ENCODE results near the gene CDT1.
"Not testable (repeated sequence)": the region's sequence is repeated elsewhere in the genome, so short reads cannot be mapped to it uniquely, and the experiment has no call there.

Gene CDT1

DNA sequence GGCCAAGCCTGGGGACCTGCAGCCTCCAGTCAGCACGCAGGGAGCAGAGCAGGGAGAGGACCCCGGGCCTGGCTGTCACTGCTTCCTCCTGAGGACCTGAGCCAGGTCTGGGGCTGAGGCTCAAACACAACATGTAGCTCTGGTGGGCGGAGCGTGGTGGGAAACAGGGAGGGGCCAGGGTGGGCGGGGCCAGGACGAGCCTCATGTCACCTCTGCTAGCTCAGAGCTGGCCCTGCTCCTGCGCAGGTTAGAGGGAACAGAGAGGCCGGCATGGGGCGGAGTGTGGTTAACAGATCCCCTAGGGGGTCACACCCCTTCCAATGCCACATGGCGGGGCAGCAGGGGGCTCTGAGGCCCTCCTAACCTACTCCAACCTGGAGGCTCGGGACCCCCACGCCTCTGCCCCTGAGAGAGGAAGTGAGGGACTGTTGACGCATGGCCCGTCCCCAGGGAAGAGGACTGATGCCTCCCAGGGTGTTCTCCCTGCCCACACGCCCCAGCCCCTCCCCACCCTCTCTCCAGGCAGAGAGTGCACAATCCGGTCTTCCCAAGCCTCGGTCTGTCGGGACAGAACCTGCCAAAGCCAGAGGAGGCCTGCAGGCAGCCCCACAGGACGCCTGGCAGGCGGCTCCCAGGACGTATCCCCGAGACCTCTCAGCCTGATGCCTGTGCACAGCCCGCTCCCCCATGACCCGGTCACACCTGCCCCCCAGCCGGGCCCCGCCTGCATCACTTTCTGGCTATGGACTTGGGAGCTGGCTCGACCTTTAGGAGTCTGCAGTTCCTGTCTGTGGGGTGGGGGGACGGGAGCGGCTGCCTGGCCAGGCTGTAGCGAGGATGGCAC is 33.8 kb upstream of the CDT1 start:
- Histone ChIP-seq H3K9me3 (ENCODE audit: control insufficient read depth, low read length) (no peaks in the 10 kb centered on the region), H3K4me1 (ENCODE audit: control insufficient read depth, insufficient read depth, low read length, poor library complexity, severe bottlenecking) (peaks cover 71% of the 10 kb centered on the region), H3K4me3 (ENCODE audit: extremely low read depth, insufficient read depth, low read length, poor library complexity, severe bottlenecking) (no peak overlapping the region), H3K36me3 (ENCODE audit: control insufficient read depth, insufficient read depth, low read length) (peaks cover 3% of the 10 kb centered on the region), H3K27ac (ENCODE audit: low read depth, low read length, severe bottlenecking) (peak overlapping the region; percentile 53)
- 22 to 34% methylated on average over 19 to 25 of the region's 30 CpGs for WGBS, 2 experiments (ENCODE audit: insufficient coverage in 2 of 2)

- H3K4me3 ChIP-seq (ENCODE audit: extremely low read depth, insufficient read depth, low read length, poor library complexity, severe bottlenecking) = no peak overlapping the region
- peak overlapping the region; percentile 53 for H3K27ac ChIP-seq (ENCODE audit: low read depth, low read length, severe bottlenecking)
- no peaks in the 10 kb centered on the region for H3K9me3 ChIP-seq (ENCODE audit: control insufficient read depth, low read length)
- peaks cover 68% of the 10 kb centered on the region for H3K4me1 ChIP-seq (ENCODE audit: control insufficient read depth, insufficient read depth, low read length, poor library complexity, severe bottlenecking)
- 24% methylated on average over 39 to 41 of the region's 41 CpGs for WGBS, 2 experiments (ENCODE audit: insufficient coverage in 2 of 2)
- peaks cover 3% of the 10 kb centered on the region for H3K36me3 ChIP-seq (ENCODE audit: control insufficient read depth, insufficient read depth, low read length)
Observed at GRCh38 chr16:88770461-88771293, 32.9 kb upstream of the CDT1 start.

DNA sequence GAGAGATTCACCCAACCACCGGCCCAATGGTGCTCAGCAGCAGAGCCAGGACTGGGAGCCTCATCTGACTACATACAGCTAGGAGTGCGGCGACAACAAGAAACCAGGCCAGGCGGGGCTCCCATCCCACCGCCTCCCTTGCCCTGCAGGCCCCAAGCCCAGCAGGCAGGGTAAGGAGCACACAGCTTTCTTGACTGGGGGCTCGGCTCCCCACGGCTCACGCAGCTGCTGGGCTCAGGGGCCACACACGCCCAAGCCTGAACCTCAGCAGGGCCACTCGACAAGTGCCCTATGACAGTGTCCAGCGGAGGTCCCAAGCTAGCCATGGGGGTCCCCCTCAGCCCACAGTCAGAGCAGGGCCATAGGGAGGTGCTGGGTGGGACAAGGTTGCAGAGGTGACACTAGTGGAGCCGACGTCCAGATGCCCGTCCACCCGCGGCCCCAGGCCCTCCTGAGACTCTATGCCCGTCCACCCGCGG is 32.3 kb upstream of the CDT1 start:
- peaks cover 68% of the 10 kb centered on the region for H3K4me1 ChIP-seq (ENCODE audit: control insufficient read depth, insufficient read depth, low read length, poor library complexity, severe bottlenecking)
- H3K9me3 ChIP-seq (ENCODE audit: control insufficient read depth, low read length) = no peaks in the 10 kb centered on the region
- H3K27ac ChIP-seq (ENCODE audit: low read depth, low read length, severe bottlenecking) = peak overlapping the region; percentile 53
- WGBS, 2 experiments (ENCODE audit: insufficient coverage in 2 of 2) = 63 to 75% methylated on average over 11 to 13 of the region's 19 CpGs
- H3K4me3 ChIP-seq (ENCODE audit: extremely low read depth, insufficient read depth, low read length, poor library complexity, severe bottlenecking) = no peak overlapping the region
- H3K36me3 ChIP-seq (ENCODE audit: control insufficient read depth, insufficient read depth, low read length) = peaks cover 1% of the 10 kb centered on the region

- H3K4me3 ChIP-seq (ENCODE audit: extremely low read depth, insufficient read depth, low read length, poor library complexity, severe bottlenecking); H3K36me3 ChIP-seq (ENCODE audit: control insufficient read depth, insufficient read depth, low read length); H3K9me3 ChIP-seq (ENCODE audit: control insufficient read depth, low read length); H3K27ac ChIP-seq (ENCODE audit: low read depth, low read length, severe bottlenecking): not testable (repeated sequence)
- peaks cover 68% of the 10 kb centered on the region for H3K4me1 ChIP-seq (ENCODE audit: control insufficient read depth, insufficient read depth, low read length, poor library complexity, severe bottlenecking)
- 87 to 94% methylated on average over 6 of the region's 23 CpGs for WGBS, 2 experiments (ENCODE audit: insufficient coverage in 2 of 2)
Observed at GRCh38 chr16:88771781-88772180, 31.8 kb upstream of the CDT1 start.

- Histone ChIP-seq H3K9me3 (ENCODE audit: control insufficient read depth, low read length) (no peaks in the 10 kb centered on the region), H3K36me3 (ENCODE audit: control insufficient read depth, insufficient read depth, low read length) (peaks cover 5% of the 10 kb centered on the region), H3K27ac (ENCODE audit: low read depth, low read length, severe bottlenecking) (peak overlapping the region; percentile 81), H3K4me1 (ENCODE audit: control insufficient read depth, insufficient read depth, low read length, poor library complexity, severe bottlenecking) (peaks cover 69% of the 10 kb centered on the region), H3K4me3 (ENCODE audit: extremely low read depth, insufficient read depth, low read length, poor library complexity, severe bottlenecking) (no peak overlapping the region)
- WGBS, 2 experiments (ENCODE audit: insufficient coverage in 2 of 2) = 66 to 74% methylated on average over 19 to 25 of the region's 29 CpGs
Observed at GRCh38 chr16:88772871-88773811, 30.4 kb upstream of the CDT1 start.

- whole genome bisulfite sequencing, 2 experiments (ENCODE audit: insufficient coverage in 2 of 2) = 59 to 60% methylated on average over 9 to 12 of the region's 12 CpGs
Observed at GRCh38 chr16:88773812-88774291, 29.7 kb upstream of the CDT1 start.

GRCh38 chr16:88774544-88775393 is 28.8 kb upstream of the CDT1 start:
- Histone ChIP-seq H3K4me3 (ENCODE audit: extremely low read depth, insufficient read depth, low read length, poor library complexity, severe bottlenecking) (no peak overlapping the region), H3K9me3 (ENCODE audit: control insufficient read depth, low read length) (no peaks in the 10 kb centered on the region), H3K4me1 (ENCODE audit: control insufficient read depth, insufficient read depth, low read length, poor library complexity, severe bottlenecking) (peaks cover 59% of the 10 kb centered on the region), H3K27ac (ENCODE audit: low read depth, low read length, severe bottlenecking) (no peak overlapping the region), H3K36me3 (ENCODE audit: control insufficient read depth, insufficient read depth, low read length) (peaks cover 5% of the 10 kb centered on the region)
- WGBS, 2 experiments (ENCODE audit: insufficient coverage in 2 of 2) = 93% methylated on average over 30 of the region's 32 CpGs

More at GRCh38 chr16:88773812-88774291, 29.7 kb upstream of the CDT1 start:
- no peak overlapping the region for H3K4me3 ChIP-seq (ENCODE audit: extremely low read depth, insufficient read depth, low read length, poor library complexity, severe bottlenecking)
- H3K27ac ChIP-seq (ENCODE audit: low read depth, low read length, severe bottlenecking) = peak overlapping the region; percentile 45
- peaks cover 5% of the 10 kb centered on the region for H3K36me3 ChIP-seq (ENCODE audit: control insufficient read depth, insufficient read depth, low read length)
- no peaks in the 10 kb centered on the region for H3K9me3 ChIP-seq (ENCODE audit: control insufficient read depth, low read length)
- H3K4me1 ChIP-seq (ENCODE audit: control insufficient read depth, insufficient read depth, low read length, poor library complexity, severe bottlenecking) = peaks cover 63% of the 10 kb centered on the region

GRCh38 chr16:88775825-88776224 is 27.8 kb upstream of the CDT1 start:
- 96 to 97% methylated on average over 16 to 18 of the region's 18 CpGs for WGBS, 2 experiments (ENCODE audit: insufficient coverage in 2 of 2)
- no peak overlapping the region for H3K4me3 ChIP-seq (ENCODE audit: extremely low read depth, insufficient read depth, low read length, poor library complexity, severe bottlenecking)
- H3K4me1 ChIP-seq (ENCODE audit: control insufficient read depth, insufficient read depth, low read length, poor library complexity, severe bottlenecking) = peaks cover 57% of the 10 kb centered on the region

GRCh38 chr16:88777471-88778270 is 25.9 kb upstream of the CDT1 start:
- 76 to 82% methylated on average over 27 to 34 of the region's 34 CpGs for WGBS, 2 experiments (ENCODE audit: insufficient coverage in 2 of 2)
- Histone ChIP-seq H3K27ac (ENCODE audit: low read depth, low read length, severe bottlenecking) (no peak overlapping the region), H3K36me3 (ENCODE audit: control insufficient read depth, insufficient read depth, low read length) (peaks cover 5% of the 10 kb centered on the region), H3K9me3 (ENCODE audit: control insufficient read depth, low read length) (no peaks in the 10 kb centered on the region), H3K4me1 (ENCODE audit: control insufficient read depth, insufficient read depth, low read length, poor library complexity, severe bottlenecking) (peaks cover 64% of the 10 kb centered on the region), H3K4me3 (ENCODE audit: extremely low read depth, insufficient read depth, low read length, poor library complexity, severe bottlenecking) (no peak overlapping the region)

More at GRCh38 chr16:88775825-88776224, 27.8 kb upstream of the CDT1 start:
- no peaks in the 10 kb centered on the region for H3K9me3 ChIP-seq (ENCODE audit: control insufficient read depth, low read length)
- H3K27ac ChIP-seq (ENCODE audit: low read depth, low read length, severe bottlenecking) = no peak overlapping the region
- H3K36me3 ChIP-seq (ENCODE audit: control insufficient read depth, insufficient read depth, low read length) = peaks cover 5% of the 10 kb centered on the region

Data from mesodermal cell (in vitro differentiated cells).